NCI-H2171 (cell line): ENCODE measurements around the gene EFHD2.
A peak's percentile ranks its signal among the peaks of the same experiment; 100 is the strongest.
"Not testable (repeated sequence)": the region's sequence is repeated elsewhere in the genome, so short reads cannot be mapped to it uniquely, and the experiment has no call there.

Source experiments
- DNase-seq: peaks from one replicate; lab custom pipeline; 2025; lab: John Stamatoyannopoulos, UW

Gene EFHD2

DNA sequence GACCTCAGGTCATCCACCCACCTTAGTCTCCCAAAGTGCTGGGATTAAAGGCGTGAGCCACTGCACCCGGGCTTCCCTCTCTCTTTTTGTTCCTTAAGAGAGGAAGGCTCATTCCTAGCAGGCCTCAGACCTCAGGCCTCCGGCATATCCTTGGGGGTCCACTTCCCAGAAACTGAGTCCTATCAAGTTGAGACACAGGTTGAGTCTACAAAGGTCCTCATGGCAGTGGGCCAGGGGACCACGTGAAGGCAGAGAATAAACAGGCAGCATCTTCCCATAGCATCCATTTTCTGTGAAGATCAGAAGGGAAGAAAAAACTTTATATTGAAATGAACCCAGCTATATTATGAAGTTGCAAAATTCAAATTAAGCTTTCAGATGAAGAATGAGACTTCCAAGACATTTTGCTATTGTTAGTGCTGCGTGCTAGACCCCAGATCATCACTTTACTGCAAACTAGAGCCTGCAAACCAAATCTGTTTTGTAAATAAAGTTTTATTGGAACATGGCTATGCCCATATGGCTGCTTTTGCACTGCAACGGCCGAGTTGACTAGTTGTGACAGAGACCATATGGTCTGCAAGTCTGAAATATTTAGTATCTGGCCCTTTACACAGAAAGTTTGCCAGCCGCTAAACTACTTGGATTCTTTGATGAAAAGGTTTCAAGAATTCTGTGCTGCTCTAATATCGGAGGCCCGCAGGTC lies 43.3 kb downstream of the EFHD2 start:
- peak; percentile 23 for DNase-seq

DNA sequence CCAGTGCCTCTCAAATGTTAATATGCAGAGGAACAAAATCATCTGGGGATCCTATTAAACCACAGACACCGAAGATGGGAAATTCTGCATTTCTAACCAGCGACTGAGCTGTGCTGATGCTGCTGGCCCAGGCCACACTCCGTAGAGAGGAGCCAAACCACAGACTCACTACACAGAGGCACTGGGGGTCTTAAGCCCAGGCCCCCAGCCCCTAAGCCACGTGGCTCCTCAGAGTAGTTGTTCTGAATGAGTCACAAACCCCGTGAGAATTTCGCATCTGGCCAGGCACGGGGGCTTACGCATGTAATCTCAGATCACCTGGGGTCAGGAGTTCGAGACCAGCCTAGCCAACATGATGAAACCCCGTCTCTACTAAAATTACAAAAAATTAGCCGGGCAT lies 44.0 kb downstream of the EFHD2 start:
- no peak for DNase-seq

GRCh38 chr1:15454256-15454655 lies 44.6 kb downstream of the EFHD2 start:
- no peak for DNase-seq

GRCh38 chr1:15455522-15455921 lies 45.8 kb downstream of the EFHD2 start:
- no peak for DNase-seq

- DNase-seq = no peak
Measured at GRCh38 chr1:15456313-15456954, 46.7 kb downstream of the EFHD2 start, which contains the start of gene CELA2A. TSS of gene CELA2A (plus strand) at chr1:15456732. CDS start at chr1:15456754, 22 bp downstream.

DNA sequence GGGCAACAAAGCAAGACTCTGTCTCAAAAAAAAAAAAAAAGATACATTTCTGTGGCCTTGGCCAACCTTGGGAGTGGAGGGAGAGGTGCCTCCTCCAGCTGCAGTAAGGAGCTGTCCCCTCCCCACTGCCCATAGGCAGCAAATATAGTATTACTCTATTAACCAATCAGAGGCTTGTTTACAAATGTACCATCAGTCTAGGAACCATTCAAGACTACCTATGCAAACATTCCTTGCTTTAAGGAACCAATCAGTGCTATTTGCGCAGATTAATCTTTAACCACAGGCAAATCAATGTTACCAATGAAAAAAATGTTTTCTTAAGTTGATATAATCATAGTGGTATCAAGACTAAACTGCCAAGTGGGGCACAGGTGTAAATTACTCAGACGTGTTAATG lies 47.9 kb downstream of the EFHD2 start:
- no peak for DNase-seq

- not testable (repeated sequence) for DNase-seq
Measured at GRCh38 chr1:15458388-15458787, 48.7 kb downstream of the EFHD2 start.

GRCh38 chr1:15459771-15460707 lies 50.4 kb downstream of the EFHD2 start:
- DNase-seq = peak; percentile 70

GRCh38 chr1:15460708-15461095 lies 51.0 kb downstream of the EFHD2 start:
- DNase-seq = no peak

GRCh38 chr1:15463064-15463800 lies 53.5 kb downstream of the EFHD2 start:
- peak; percentile 53 for DNase-seq

- DNase-seq = not testable (repeated sequence)
Measured at GRCh38 chr1:15463926-15464322, 54.2 kb downstream of the EFHD2 start.

GRCh38 chr1:15465674-15466073 lies 56.0 kb downstream of the EFHD2 start:
- DNase-seq = no peak

DNA sequence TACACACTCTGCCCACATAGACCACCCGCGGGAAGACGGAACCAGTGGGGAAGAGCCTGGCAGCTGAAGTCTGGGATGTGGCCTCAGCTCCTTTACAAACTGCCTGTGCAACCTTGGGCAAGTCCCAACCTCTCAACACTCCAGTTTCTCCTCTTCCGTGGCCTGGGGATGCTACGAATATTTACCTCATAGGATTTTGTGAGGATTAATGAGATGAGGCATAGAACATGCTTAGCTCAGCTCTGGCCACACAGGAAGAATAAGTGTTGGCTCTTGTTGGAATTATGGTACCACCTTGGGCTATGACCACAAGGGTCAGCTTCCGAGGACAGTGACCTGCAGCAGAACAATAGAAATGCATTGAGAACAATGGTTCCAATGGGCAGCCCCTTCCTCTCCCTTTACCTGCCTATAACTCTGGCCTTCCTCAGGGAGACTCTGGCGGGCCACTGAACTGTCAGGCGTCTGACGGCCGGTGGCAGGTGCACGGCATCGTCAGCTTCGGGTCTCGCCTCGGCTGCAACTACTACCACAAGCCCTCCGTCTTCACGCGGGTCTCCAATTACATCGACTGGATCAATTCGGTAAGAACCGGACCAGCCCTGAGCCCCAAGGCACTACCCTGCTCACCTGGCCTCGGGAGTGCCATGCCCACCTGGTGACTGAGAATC lies 57.4 kb downstream of the EFHD2 start:
- DNase-seq = not testable (repeated sequence)

DNA sequence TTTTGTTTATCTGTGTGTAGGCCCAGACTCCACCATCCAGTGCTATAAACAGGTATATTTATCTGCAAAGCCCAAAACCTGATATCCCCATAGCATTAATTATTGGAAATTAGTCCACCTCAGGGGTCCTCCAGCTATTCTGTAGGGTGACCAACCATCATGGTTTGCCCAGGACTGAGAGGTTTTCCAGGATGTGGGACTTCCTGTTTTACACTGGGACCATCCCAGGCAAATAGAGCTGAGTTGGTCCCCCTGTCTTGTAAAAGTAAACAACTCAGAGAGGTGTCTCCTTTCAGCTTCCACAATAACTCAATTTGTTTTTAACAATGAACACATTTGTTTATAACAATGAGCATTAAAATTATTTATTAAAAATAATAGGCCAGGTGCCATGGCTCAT lies 58.5 kb downstream of the EFHD2 start:
- DNase-seq = no peak

DNA sequence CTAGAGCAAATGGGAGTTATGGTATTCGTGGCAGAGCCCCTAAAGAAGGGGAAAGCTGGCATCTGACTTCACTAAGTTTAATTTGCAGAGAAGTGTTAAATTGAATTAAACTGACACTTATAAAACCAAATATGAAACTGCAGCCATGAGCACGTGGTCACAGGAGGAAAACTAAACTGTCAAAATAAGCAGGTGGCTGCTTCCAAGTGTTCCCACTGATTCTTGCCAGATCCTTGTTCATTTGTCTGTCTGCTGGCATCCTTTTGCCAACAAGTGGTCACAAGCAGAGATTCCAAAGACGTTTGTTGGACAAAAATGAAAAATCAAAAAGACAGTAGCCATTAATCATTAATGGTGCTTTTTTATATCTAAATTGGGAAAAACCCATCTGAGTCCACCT lies 59.7 kb downstream of the EFHD2 start:
- DNase-seq = no peak

DNA sequence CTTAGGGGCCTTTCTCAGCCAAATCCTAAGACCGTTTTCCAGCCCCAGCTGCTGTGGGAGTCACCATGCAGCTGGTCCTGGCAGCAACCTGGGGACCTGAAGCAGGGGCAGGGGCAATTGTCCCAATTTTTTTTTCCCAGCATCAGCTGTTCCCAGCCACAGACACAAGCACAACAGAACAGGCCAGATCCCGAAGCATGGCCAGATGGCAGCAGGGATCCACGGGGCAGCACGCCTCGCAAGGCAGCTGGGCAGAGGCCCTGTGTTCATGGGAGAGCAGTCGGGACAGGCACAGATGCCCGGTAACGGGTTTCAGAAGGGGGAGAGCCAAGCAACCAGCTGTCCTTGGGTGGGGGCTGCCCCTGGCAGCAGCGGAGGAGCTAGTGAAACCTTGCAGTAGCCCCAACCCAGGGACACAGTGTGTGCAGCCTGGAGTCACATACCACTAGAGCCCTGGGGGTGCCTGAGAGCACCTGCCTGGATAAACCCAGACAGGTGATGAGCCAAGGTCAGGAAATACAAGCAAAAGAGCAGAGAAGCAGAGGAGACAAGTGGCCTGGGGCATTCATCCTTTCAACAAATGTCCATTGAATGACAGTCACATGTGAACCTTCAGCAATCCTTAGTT lies 60.2 kb downstream of the EFHD2 start:
- peak; percentile 68 for DNase-seq

- DNase-seq = not testable (repeated sequence)
Measured at GRCh38 chr1:15471067-15471466, 61.4 kb downstream of the EFHD2 start.

- not testable (repeated sequence) for DNase-seq
Measured at GRCh38 chr1:15471723-15472122, 62.0 kb downstream of the EFHD2 start.

GRCh38 chr1:15472587-15472986 lies 62.9 kb downstream of the EFHD2 start:
- no peak for DNase-seq

- no peak for DNase-seq
Measured at GRCh38 chr1:15475752-15476314, 66.1 kb downstream of the EFHD2 start, which contains the start of gene CELA2B. TSS of gene CELA2B (plus strand) at chr1:15476104. CDS start at chr1:15476126, 22 bp downstream.
